Natural killer cell (primary cell): ENCODE measurements around the gene SLC13A5. TPM values are rescaled to one million over a fixed set of nuclear protein-coding genes. Genes with fewer than 3 reads are reported as not detected.

ENCODE experiments used
- ATAC-seq, 3 donors: fragments of 150-1000 bp in 2 of 3; fragments of 200-7000 bp in 1 of 3; cut with Tn5 transposase; 1 replicate in 1 of 3; 2 replicates in 2 of 3; pipeline ENCODE4 v1.10.0; 2021; ENCODE audit warnings: mild to moderate bottlenecking in 2 of 3, moderate library complexity in 2 of 3
- DNase-seq, 2 donors: peaks; one replicate each; pipeline versions ENCODE4 v3.0.0 to v3.0.0-alpha.2; 2013 to 2021; ENCODE audit warnings: mixed read lengths in 1 of 2
- H3K27ac ChIP-seq: one replicate; pipeline ENCODE4 v1.5.1; 2013; ENCODE audit warnings: mild to moderate bottlenecking, low read length
- H3K27me3 ChIP-seq: one replicate; pipeline ENCODE4 v1.6.1; 2013; ENCODE audit warnings: low read length; ENCODE audit not compliant: control insufficient read depth, insufficient read depth
- H3K36me3 ChIP-seq: one replicate; pipeline ENCODE4 v1.6.1; 2013; ENCODE audit warnings: low read length; ENCODE audit not compliant: control insufficient read depth, insufficient read depth
- H3K4me1 ChIP-seq: one replicate; pipeline ENCODE4 v1.6.1; 2013; ENCODE audit warnings: low read length; ENCODE audit not compliant: control insufficient read depth, insufficient read depth
- H3K4me3 ChIP-seq: one replicate; pipeline ENCODE4 v1.5.1; 2013; ENCODE audit warnings: low read length
- H3K9me3 ChIP-seq: one replicate; pipeline ENCODE4 v1.6.1; 2013; ENCODE audit warnings: low read length; ENCODE audit not compliant: control insufficient read depth, insufficient read depth
- H3K27ac Mint-ChIP-seq, 2 donors: one replicate each; pipeline ENCODE4 v1.8.0; 2022; ENCODE audit warnings: mild to moderate bottlenecking in 2 of 2, mixed read lengths in 2 of 2, moderate library complexity in 1 of 2
- H3K27me3 Mint-ChIP-seq, 2 donors: one replicate each; pipeline ENCODE4 v1.8.0; 2022; ENCODE audit warnings: low read depth in 2 of 2, mixed read lengths in 2 of 2
- H3K36me3 Mint-ChIP-seq: one replicate; pipeline ENCODE4 v1.8.0; 2022; ENCODE audit warnings: mixed read lengths
- H3K4me1 Mint-ChIP-seq, 2 donors: one replicate each; pipeline ENCODE4 v1.8.0; 2022; ENCODE audit warnings: mixed read lengths in 2 of 2
- H3K4me3 Mint-ChIP-seq: one replicate; pipeline ENCODE4 v1.8.0; 2022; ENCODE audit warnings: mild to moderate bottlenecking, moderate library complexity, mixed read lengths
- H3K9me3 Mint-ChIP-seq, 2 donors: one replicate each; pipeline ENCODE4 v1.8.0; 2022; ENCODE audit warnings: mixed read lengths in 2 of 2
- CTCF ChIP-seq: fragments of 200-600 bp; IDR thresholded peaks from one replicate; pipeline ENCODE4 v1.8.0; 2022; ENCODE audit warnings: antibody characterized with exemption
- WGBS: methylation state at CpG from one replicate; pipeline ENCODE4 v1.1.7; 2013; ENCODE audit warnings: missing lambda C conversion rate; ENCODE audit not compliant: insufficient coverage; 5-methylcytosine and 5-hydroxymethylcytosine counted together
- intact Hi-C: fragments of 100-400 bp; cut with micrococcal nuclease; formaldehyde crosslinking; loops from one replicate; pipeline ENCODE4 v1.14.2; 2022
- total RNA-seq, 4 donors: library from RNA; stranded (reverse); fragments of 120-200 nt in 1 of 4; gene quantifications; one replicate each; pipeline versions ENCODE4 v1.2.3 to v1.2.4, GENCODE V29; 2013 to 2022

SLC13A5 gene
- total RNA-seq, 3 donors from 2014 or later (not counting 1 experiment from before 2014, with no cell fraction given), result not detected

- Mint-ChIP-seq H3K27me3 (peaks cover 31 to 51% of the 10 kb centered on the region in 2 donors), H3K4me1 (no peaks in the 10 kb centered on the region), H3K27ac (no peak overlapping the region), H3K9me3 (no peaks in the 10 kb centered on the region), H3K4me3 (no peak overlapping the region), H3K36me3 (no peaks in the 10 kb centered on the region)
- H3K4me3 ChIP-seq, result no peak overlapping the region
- no peaks in the 10 kb centered on the region for H3K36me3 ChIP-seq
- ATAC-seq, result no peak
- no peak for DNase-seq
- H3K27ac ChIP-seq, result no peak overlapping the region
- H3K9me3 ChIP-seq, result no peaks in the 10 kb centered on the region
- WGBS, result 88% methylated on average over 14 of the region's 14 CpGs
- no peaks in the 10 kb centered on the region for H3K4me1 ChIP-seq
- intact Hi-C loops, result no loop called here
- no peaks in the 10 kb centered on the region for H3K27me3 ChIP-seq
- no peak for TF ChIP-seq CTCF
These were observed 28.0 kb downstream of the SLC13A5 start for GRCh38 chr17:6684881-6685767.

- intact Hi-C loops, result no loop called here
- Mint-ChIP-seq H3K4me3 (no peak overlapping the region), H3K27ac (no peak overlapping the region), H3K4me1 (no peaks in the 10 kb centered on the region), H3K27me3 (peaks cover 31 to 55% of the 10 kb centered on the region in 2 donors), H3K9me3 (no peaks in the 10 kb centered on the region), H3K36me3 (no peaks in the 10 kb centered on the region)
- ATAC-seq (no peak), DNase-seq (no peak)
- no peak for TF ChIP-seq CTCF
- Histone ChIP-seq H3K27me3 (no peaks in the 10 kb centered on the region), H3K9me3 (no peaks in the 10 kb centered on the region), H3K4me1 (no peaks in the 10 kb centered on the region), H3K27ac (no peak overlapping the region), H3K36me3 (no peaks in the 10 kb centered on the region), H3K4me3 (no peak overlapping the region)
- 73% methylated on average over 7 of the region's 7 CpGs for WGBS
These were observed 28.7 kb downstream of the SLC13A5 start for GRCh38 chr17:6684460-6684783.

- Histone ChIP-seq H3K27me3 (no peaks in the 10 kb centered on the region), H3K4me1 (no peaks in the 10 kb centered on the region), H3K4me3 (no peak overlapping the region), H3K36me3 (no peaks in the 10 kb centered on the region), H3K27ac (no peak overlapping the region), H3K9me3 (no peaks in the 10 kb centered on the region)
- peaks cover 33 to 58% of the 10 kb centered on the region in 2 donors for H3K27me3 Mint-ChIP-seq
- intact Hi-C loops, result no loop called here
- DNase-seq, result no peak
- H3K4me3 Mint-ChIP-seq, result no peak overlapping the region
- 89% methylated on average over 1 of the region's 3 CpGs for WGBS
- no peaks in the 10 kb centered on the region for H3K36me3 Mint-ChIP-seq
- no peaks in the 10 kb centered on the region for H3K9me3 Mint-ChIP-seq
- TF ChIP-seq CTCF, result no peak
- H3K4me1 Mint-ChIP-seq, result no peaks in the 10 kb centered on the region
- no peak overlapping the region for H3K27ac Mint-ChIP-seq
- no peak for ATAC-seq
These were observed 29.3 kb downstream of the SLC13A5 start for GRCh38 chr17:6683730-6684459.
